RWPE1 (cell line): Measurements from ENCODE around the gene TRAIP.
A peak's percentile ranks its signal among the peaks of the same experiment; 100 is the strongest.

Experiments used
- CTCF ChIA-PET: fragments of 350-600 bp; sonication (Branson Sonifier 250); formaldehyde crosslinking; extraction: SDS; loops from one replicate; lab custom pipeline; 2021; lab: Yijun Ruan, JAX
- POLR2A ChIA-PET: fragments of 400-600 bp; formaldehyde crosslinking; extraction: SDS; loops from one replicate; lab custom pipeline; 2020; ENCODE audit warnings: antibody characterized with exemption; ENCODE audit not compliant: low non-redundant PET; lab: Yijun Ruan, JAX
- DNase-seq: peaks from one replicate; pipeline ENCODE4 v3.0.0; 2012; ENCODE audit warnings: low spot score
- H3K27ac ChIP-seq: fragments of 450-650 bp; 2 replicates; pipeline ENCODE4 v1.5.1; 2017
- TF ChIP-seq, protein P1 (sequence below): fragments of 450-650 bp; conservative IDR thresholded peaks from 2 replicates; pipeline ENCODE4 v1.5.1; 2017; ENCODE audit warnings: low read depth, mild to moderate bottlenecking

TRAIP gene

DNA sequence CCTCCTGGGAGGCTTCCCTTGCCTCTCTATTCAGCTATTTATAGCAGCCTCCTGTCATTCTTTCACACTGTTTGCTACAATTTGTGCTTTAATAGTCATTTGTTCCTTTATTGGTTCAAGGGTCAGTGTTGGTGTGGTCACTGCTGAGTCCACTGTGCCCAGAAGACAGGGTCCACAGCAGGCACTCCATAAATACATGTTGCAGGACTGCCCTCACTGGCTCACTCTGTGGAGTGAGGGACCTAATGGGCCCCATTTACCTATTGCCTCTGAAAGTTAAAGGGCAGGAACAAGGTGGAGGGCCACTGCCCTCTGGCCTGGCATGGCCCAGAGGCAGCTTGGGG lies 30.5 kb upstream of the TRAIP start:
- H3K27ac ChIP-seq = peak overlapping the region; percentile 52
- ChIA-PET CTCF (interaction anchor here (0.5 to 0.7 kb wide), 2 partner anchors 14 to 48 kb away, joined by 4 to 8 read pairs; no protein-coding TSS in a partner anchor), POLR2A (no interaction called here)
- TF ChIP-seq, protein P1, sequence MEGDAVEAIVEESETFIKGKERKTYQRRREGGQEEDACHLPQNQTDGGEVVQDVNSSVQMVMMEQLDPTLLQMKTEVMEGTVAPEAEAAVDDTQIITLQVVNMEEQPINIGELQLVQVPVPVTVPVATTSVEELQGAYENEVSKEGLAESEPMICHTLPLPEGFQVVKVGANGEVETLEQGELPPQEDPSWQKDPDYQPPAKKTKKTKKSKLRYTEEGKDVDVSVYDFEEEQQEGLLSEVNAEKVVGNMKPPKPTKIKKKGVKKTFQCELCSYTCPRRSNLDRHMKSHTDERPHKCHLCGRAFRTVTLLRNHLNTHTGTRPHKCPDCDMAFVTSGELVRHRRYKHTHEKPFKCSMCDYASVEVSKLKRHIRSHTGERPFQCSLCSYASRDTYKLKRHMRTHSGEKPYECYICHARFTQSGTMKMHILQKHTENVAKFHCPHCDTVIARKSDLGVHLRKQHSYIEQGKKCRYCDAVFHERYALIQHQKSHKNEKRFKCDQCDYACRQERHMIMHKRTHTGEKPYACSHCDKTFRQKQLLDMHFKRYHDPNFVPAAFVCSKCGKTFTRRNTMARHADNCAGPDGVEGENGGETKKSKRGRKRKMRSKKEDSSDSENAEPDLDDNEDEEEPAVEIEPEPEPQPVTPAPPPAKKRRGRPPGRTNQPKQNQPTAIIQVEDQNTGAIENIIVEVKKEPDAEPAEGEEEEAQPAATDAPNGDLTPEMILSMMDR = no peak
- DNase-seq = no peak

DNA sequence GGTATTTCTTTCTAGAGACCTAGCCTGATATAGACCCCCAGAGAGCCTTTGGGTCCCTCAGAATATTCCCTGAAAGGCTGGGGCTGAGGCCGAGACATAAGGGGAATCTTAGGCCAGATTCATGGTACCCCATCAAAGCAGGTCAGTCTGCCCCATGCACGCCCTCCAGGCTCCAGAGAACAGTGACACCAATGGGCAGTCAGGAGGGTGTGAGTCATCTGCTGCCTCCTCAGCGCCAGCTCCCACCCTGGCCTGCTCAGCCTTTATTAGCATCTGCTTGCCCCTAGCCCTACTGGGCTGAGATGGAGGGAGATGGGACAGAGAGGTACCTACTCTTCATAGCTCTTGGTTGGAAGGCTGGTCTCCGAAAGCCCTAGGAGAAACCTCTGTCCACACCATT lies 27.6 kb upstream of the TRAIP start:
- CTCF ChIA-PET = interaction anchor here (0.8 kb wide), 1 partner anchor 45 kb away, joined by 5 read pairs; no protein-coding TSS in a partner anchor
- DNase-seq = no peak
- POLR2A ChIA-PET = interaction anchor here (1.2 kb wide), 1 partner anchor 17 kb away, joined by 3 read pairs; no protein-coding TSS in a partner anchor
- H3K27ac ChIP-seq = peak overlapping the region; percentile 8
- TF ChIP-seq, protein P1 = no peak

DNA sequence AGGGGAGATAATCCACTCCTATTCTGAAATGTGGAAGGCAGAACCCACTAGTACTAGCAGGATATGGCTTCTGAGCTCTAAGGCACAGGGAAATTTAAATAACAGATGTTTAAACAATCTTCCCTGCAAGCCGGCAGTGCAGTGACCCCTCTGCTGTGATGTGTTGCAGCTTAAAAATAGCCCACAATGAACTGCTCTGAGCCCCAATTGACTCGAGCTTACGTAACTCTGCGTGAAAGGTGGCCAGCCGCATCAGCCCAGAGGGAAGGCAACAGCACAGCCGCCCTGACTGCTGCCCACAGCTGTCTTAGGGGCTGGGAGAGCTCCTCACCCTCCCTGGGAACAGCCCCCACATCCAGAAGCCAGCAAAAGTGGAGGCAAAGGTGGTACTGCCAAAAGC lies 25.8 kb upstream of the TRAIP start:
- ChIA-PET CTCF (interaction anchor here (1.1 kb wide), 1 partner anchor 43 kb away, joined by 3 read pairs; no protein-coding TSS in a partner anchor), POLR2A (no interaction called here)
- peak overlapping the region; percentile 12; the same call in 1 of the 2 replicates for H3K27ac ChIP-seq
- no peak for DNase-seq
- TF ChIP-seq, protein P1 = no peak

DNA sequence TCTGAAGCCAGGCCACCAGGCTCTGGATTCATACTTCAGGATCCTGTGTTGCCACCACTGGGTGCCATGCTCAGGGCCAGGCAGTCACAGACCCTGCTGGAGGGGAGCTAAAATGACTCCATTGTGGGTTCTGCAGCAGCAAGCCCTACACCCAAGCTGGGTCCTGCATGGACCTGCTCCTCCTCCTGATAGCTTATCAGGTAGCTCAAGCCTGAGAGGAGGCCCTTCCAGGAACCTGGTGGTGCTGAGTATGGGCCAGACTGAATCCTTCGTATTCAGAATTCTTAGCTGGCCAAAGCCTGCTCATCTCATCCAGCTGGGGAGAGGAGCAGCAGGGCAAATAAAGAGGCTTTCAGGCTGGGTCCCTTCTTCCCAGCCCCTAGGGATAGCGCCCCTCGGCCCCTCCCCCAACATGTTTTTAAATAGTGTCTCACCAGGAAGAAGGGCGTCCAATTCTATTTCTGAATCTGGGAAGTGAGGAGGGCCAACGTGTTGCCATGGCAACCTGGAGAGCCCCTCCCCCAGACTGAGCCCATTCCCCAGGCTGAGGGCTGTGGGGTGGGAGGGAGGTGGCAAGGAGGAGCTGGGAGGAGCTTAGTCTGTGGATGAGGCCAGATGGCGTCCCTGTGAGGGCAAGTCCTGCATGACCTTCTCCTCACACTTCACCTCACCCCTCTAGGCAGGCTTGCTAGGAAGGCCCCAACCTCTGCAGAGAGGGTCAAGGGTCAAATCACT lies 24.4 kb upstream of the TRAIP start:
- POLR2A ChIA-PET = interaction anchor here (0.6 kb wide), 1 partner anchor 107 kb away, joined by 7 read pairs; no protein-coding TSS in a partner anchor
- TF ChIP-seq, protein P1 = no peak
- DNase-seq = no peak
- CTCF ChIA-PET = interaction anchor here (1.1 kb wide), 1 partner anchor 42 kb away, joined by 3 read pairs; no protein-coding TSS in a partner anchor
- H3K27ac ChIP-seq = no peak overlapping the region

DNA sequence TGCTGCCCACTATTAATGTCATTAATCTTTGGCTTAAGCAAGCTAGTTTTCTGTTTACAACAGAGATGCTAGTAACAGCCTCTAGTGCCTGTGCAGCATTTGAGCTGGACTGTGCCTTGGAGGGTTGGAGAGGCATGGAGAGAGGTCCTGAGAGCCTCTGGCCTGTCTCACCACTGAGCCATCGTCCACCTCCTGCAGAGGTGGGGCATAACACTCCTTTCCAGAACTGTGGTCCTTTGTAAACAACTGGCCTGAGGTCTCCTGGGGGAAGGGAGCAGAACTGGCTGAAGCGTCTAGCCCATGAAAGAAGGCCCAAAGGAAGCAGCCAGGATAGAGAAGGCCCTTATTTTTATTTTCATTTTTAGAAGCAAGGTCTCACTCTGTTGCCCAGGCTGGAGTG lies 23.4 kb upstream of the TRAIP start:
- H3K27ac ChIP-seq = no peak overlapping the region
- DNase-seq = no peak
- ChIA-PET POLR2A (no interaction called here), CTCF (interaction anchor here (0.6 kb wide), 1 partner anchor 21 kb away, joined by 3 read pairs; no protein-coding TSS in a partner anchor)
- TF ChIP-seq, protein P1 = no peak

DNA sequence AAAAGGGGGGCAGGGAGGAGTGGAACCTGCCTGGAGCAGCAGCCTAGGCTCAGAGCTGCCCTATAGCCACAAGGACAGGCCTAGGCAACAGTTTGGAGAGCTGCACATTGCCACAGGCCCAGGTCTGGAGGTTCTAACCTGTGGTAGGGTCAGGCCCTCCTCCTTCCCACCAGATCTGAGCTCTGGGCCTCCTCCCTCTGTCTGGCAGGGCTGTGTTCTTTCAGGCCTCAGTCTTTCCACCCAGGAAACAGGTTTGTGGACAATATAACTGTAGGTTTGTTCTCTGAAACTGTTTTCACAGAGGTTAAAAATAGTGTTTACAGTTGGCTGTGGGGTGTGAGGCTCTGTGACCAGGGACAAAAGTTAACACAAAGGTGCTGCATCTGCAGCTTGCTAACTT lies 22.3 kb upstream of the TRAIP start:
- ChIA-PET CTCF (no interaction called here), POLR2A (no interaction called here)
- no peak for DNase-seq
- H3K27ac ChIP-seq = no peak overlapping the region
- TF ChIP-seq, protein P1 = no peak
